ENCODE results near the gene CPXM2.

DNA sequence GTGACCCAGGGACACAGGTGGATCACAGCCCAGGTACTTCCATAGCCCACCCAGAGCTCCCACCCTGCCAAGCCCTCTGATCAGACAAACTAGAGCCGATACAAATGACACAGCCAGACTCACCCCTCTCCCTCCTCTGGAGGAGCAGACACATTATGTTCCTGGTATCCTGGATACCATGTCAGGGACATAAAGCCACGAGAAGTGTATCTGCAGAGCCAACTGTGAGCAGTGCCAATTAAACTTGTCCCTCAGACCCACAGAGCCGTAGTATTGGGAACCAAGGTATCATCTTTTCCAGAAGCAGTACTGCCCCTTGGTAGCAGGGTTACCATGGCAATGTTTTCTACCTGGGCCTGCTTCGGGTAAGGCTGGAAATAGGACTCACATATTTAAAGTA, 47.3 kb upstream of the CPXM2 start:
- TF ChIP-seq, protein P1, sequence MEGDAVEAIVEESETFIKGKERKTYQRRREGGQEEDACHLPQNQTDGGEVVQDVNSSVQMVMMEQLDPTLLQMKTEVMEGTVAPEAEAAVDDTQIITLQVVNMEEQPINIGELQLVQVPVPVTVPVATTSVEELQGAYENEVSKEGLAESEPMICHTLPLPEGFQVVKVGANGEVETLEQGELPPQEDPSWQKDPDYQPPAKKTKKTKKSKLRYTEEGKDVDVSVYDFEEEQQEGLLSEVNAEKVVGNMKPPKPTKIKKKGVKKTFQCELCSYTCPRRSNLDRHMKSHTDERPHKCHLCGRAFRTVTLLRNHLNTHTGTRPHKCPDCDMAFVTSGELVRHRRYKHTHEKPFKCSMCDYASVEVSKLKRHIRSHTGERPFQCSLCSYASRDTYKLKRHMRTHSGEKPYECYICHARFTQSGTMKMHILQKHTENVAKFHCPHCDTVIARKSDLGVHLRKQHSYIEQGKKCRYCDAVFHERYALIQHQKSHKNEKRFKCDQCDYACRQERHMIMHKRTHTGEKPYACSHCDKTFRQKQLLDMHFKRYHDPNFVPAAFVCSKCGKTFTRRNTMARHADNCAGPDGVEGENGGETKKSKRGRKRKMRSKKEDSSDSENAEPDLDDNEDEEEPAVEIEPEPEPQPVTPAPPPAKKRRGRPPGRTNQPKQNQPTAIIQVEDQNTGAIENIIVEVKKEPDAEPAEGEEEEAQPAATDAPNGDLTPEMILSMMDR (IDR thresholded peaks at IDR 0.05): no peak
- TF ChIP-seq POLR2A (IDR thresholded peaks at IDR 0.05): no peak
